IMR-90 (cell line): ENCODE data around the gene PPP5C.

Source experiments
- CTCF ChIP-seq: conservative IDR thresholded peaks from 2 replicates; pipeline ENCODE4 v1.5.1; 2012; ENCODE audit warnings: mild to moderate bottlenecking, low read depth, low read length, improper control_type of control experiment
- POLR2A ChIP-seq: IDR thresholded peaks from 2 replicates; pipeline ENCODE4 v1.6.1; 2012; ENCODE audit warnings: mild to moderate bottlenecking, low read depth, low read length
- RFX5 ChIP-seq: IDR thresholded peaks from 2 replicates; pipeline ENCODE4 v1.8.0; 2012; ENCODE audit warnings: low read depth, mild to moderate bottlenecking, low read length, moderate library complexity

- TF ChIP-seq CTCF, result no peak
- no peak for TF ChIP-seq RFX5
- TF ChIP-seq POLR2A, result no peak
These were observed 2.6 kb downstream of the PPP5C start for GRCh38 chr19:46349311-46349993.
